Cardiac muscle cell (in vitro differentiated cells and primary cell): ENCODE data around the gene CENPS. TPM values are rescaled to one million over a fixed set of nuclear protein-coding genes. Genes with fewer than 3 reads are reported as not detected.

Source experiments
- DNase-seq, 2 donors: peaks; one replicate each; pipeline versions ENCODE4 v3.0.0 to v3.0.0-alpha.2; 2010 to 2017; ENCODE audit warnings: low read depth in 1 of 2, low spot score in 1 of 2
- H3K27ac ChIP-seq: fragments of 200-600 bp; sonication (generic); 2 replicates; pipeline ENCODE4 v1.5.1; 2016
- H3K27me3 ChIP-seq: fragments of 200-600 bp; sonication (generic); 2 replicates; pipeline ENCODE4 v1.6.0; 2016; ENCODE audit warnings: control low read depth
- H3K36me3 ChIP-seq: fragments of 200-600 bp; sonication (generic); 2 replicates; pipeline ENCODE4 v1.5.1; 2016; ENCODE audit warnings: control low read depth
- H3K4me1 ChIP-seq: fragments of 200-600 bp; sonication (generic); 2 replicates; pipeline ENCODE4 v1.8.1; 2017; ENCODE audit warnings: low read depth, mild to moderate bottlenecking, mixed run types
- H3K4me3 ChIP-seq: fragments of 200-600 bp; sonication (generic); 2 replicates; pipeline ENCODE4 v1.5.1; 2016; ENCODE audit warnings: mild to moderate bottlenecking
- H3K9me3 ChIP-seq: fragments of 200-600 bp; sonication (generic); 2 replicates; pipeline ENCODE4 v1.5.1; 2017; ENCODE audit warnings: low read depth, mild to moderate bottlenecking, control low read depth
- polyA plus RNA-seq: library from polyadenylated mRNA; unstranded; fragments of >200 nt; fragmentation: Nextera tagmentation; extraction: Ambion mirVana; gene quantifications from 2 replicates; pipeline ENCODE4 v1.2.1, GENCODE V29; 2016
- total RNA-seq: library from RNA; depleted of rRNA; stranded (reverse); fragments of >200 nt; gene quantifications from 2 replicates; pipeline ENCODE4 v1.2.3, GENCODE V29; 2016
- TF ChIP-seq, protein P1 (sequence below): IDR thresholded peaks from 2 replicates; pipeline ENCODE4 v1.5.1; 2012; ENCODE audit warnings: low read depth, mild to moderate bottlenecking, low read length

CENPS gene
- total and polyA plus RNA-seq, 2 experiments from 2014 or later = 13.4 to 46.3 TPM

DNA sequence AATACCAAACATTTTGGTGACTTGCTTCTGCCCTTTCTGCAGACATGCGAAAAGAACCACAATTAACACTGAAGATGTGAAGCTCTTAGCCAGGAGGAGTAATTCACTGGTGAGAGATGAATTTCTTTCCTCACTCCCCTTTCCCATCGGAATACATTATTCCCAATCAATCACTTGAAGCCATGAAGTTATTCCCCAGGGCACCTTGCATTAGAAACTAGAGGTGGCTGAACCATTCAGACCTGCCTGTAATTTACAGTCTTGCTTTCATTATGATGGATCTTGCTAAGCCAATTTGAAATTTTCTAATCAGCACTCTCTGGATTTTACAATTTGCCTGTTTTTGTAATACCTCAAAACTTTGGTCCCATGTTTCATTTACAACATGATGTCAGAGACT, 10.1 kb downstream of the CENPS start:
- peaks cover 4% of the 10 kb centered on the region for H3K4me1 ChIP-seq
- H3K9me3 ChIP-seq = no peaks in the 10 kb centered on the region
- TF ChIP-seq, protein P1, sequence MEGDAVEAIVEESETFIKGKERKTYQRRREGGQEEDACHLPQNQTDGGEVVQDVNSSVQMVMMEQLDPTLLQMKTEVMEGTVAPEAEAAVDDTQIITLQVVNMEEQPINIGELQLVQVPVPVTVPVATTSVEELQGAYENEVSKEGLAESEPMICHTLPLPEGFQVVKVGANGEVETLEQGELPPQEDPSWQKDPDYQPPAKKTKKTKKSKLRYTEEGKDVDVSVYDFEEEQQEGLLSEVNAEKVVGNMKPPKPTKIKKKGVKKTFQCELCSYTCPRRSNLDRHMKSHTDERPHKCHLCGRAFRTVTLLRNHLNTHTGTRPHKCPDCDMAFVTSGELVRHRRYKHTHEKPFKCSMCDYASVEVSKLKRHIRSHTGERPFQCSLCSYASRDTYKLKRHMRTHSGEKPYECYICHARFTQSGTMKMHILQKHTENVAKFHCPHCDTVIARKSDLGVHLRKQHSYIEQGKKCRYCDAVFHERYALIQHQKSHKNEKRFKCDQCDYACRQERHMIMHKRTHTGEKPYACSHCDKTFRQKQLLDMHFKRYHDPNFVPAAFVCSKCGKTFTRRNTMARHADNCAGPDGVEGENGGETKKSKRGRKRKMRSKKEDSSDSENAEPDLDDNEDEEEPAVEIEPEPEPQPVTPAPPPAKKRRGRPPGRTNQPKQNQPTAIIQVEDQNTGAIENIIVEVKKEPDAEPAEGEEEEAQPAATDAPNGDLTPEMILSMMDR = no peak
- DNase-seq = no peak
- H3K27ac ChIP-seq = no peak overlapping the region
- no peak overlapping the region for H3K4me3 ChIP-seq
- no peaks in the 10 kb centered on the region for H3K27me3 ChIP-seq
- no peaks in the 10 kb centered on the region for H3K36me3 ChIP-seq

DNA sequence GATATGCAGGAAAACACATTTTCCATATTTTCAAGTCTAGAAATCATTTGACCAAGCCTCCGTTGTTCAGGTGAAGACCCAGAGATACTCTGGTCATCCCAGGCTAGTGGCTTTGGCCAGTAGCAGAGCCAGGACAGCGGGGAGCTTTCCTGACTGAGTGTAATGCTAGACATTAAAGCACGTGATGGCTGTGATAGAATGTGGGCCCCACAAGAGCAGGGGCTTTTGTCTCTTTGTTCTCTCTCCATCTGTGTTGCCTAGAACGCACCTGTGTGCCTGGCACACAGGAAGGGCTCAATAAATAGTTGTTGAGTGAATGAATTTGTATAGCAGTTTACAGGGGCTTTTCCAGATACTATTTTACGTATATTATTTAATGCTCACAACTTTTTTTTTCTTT, 10.6 kb downstream of the CENPS start:
- H3K27ac ChIP-seq = no peak overlapping the region
- H3K4me3 ChIP-seq = no peak overlapping the region
- TF ChIP-seq, protein P1 = no peak
- no peaks in the 10 kb centered on the region for H3K9me3 ChIP-seq
- no peak for DNase-seq
- H3K27me3 ChIP-seq = no peaks in the 10 kb centered on the region
- no peaks in the 10 kb centered on the region for H3K36me3 ChIP-seq
- peaks cover 4% of the 10 kb centered on the region for H3K4me1 ChIP-seq

DNA sequence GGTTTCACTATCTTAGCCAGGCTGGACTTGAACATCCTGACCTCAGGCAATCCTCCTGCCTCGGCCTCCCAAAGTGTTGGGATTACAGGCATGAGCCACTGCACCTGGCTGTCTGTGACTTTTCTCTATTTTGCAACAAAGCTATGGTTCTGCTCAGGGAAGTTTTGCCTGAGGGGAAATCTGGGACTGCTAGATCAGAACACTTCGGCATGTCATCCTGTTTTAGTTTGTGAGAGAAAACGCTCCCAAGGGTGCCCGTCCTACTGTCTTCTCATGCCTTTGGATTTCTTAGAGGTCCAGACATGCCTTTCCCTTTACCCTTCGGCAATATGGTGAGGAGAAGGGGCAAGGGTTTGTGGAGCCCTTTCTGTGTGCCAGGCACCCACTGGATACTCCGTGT, 14.0 kb downstream of the CENPS start:
- TF ChIP-seq, protein P1 = no peak
- Histone ChIP-seq H3K27ac (no peak overlapping the region), H3K36me3 (no peaks in the 10 kb centered on the region), H3K27me3 (no peaks in the 10 kb centered on the region), H3K4me1 (no peaks in the 10 kb centered on the region), H3K9me3 (no peaks in the 10 kb centered on the region), H3K4me3 (no peak overlapping the region)
- DNase-seq = no peak

DNA sequence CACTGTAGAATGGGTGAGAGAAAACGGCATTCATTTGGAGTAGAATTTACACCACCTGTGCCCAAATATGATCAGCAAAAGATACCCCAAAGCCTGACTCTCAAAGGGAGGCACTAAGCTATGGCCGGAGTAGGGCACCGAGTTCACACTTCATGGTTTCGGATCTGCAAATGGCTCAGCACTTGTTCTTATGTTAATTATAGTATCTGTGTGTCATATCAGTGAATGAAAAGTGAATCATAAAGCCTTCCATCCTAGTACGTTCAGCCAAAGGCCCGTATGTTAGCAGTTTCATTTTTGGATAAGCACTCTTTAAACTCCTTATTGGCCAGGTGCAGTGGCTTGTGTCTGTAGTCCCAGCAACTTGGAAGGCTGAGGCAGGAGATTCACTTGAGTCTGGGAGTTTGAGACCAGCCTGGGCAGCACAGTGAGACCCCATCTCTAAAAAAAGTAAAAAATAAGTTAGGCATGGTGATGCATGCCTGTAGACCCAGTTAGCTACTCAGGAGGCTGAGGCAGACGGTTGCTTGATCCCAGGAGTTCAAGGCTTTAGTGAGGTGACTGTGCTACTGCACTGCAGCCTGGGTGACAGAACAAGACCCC, 14.7 kb downstream of the CENPS start:
- Histone ChIP-seq H3K4me1 (no peaks in the 10 kb centered on the region), H3K4me3 (no peak overlapping the region), H3K27ac (no peak overlapping the region), H3K27me3 (no peaks in the 10 kb centered on the region), H3K9me3 (no peaks in the 10 kb centered on the region), H3K36me3 (no peaks in the 10 kb centered on the region)
- no peak for DNase-seq
- TF ChIP-seq, protein P1 = no peak

DNA sequence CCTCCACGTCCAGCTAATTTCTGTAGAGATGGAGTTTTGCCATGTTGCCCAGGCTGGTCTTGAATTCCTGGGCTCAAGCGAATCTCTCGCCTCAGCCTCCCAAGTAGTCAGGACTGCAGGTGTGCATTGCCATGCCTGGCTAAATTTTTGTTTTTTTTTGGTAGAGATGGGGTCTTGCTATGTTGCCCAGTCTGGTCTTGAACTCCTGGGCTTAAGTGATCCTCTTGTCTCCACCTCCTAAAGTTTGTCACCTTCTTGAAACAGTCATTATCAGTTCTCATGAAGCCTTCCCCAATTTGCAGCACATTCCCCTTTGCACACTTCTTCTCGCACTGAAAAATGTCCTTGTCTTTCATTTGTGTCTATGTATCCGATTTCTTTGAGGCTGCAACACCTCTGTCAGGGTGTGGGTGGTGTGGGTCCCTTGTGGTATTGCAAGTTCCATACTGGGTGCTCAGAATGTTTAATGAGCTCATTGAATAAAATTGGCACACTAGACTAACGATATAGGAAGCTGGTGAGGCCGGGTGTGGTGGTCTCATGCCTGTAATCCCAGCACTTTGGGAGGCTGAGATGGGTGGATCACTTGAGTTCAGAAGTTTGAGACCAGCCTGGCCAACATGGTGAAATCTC, 16.7 kb downstream of the CENPS start:
- TF ChIP-seq, protein P1 = no peak
- no peak overlapping the region for H3K27ac ChIP-seq

More for the DNA sequence above, 16.7 kb downstream of the CENPS start:
- Histone ChIP-seq H3K27me3 (no peaks in the 10 kb centered on the region), H3K4me3 (no peak overlapping the region), H3K4me1 (peaks cover 4% of the 10 kb centered on the region), H3K36me3 (no peaks in the 10 kb centered on the region), H3K9me3 (no peaks in the 10 kb centered on the region)
- DNase-seq = no peak
